Activated CD4-positive, alpha-beta T cell treated with anti-CD3 and anti-CD28 coated beads for 4 hours (primary cell): ENCODE results near the gene PPP1R14C.

Source experiments
- DNase-seq, 2 donors: peaks; one replicate each; pipeline ENCODE4 v3.0.0-alpha.2; 2020

The PPP1R14C gene

DNA sequence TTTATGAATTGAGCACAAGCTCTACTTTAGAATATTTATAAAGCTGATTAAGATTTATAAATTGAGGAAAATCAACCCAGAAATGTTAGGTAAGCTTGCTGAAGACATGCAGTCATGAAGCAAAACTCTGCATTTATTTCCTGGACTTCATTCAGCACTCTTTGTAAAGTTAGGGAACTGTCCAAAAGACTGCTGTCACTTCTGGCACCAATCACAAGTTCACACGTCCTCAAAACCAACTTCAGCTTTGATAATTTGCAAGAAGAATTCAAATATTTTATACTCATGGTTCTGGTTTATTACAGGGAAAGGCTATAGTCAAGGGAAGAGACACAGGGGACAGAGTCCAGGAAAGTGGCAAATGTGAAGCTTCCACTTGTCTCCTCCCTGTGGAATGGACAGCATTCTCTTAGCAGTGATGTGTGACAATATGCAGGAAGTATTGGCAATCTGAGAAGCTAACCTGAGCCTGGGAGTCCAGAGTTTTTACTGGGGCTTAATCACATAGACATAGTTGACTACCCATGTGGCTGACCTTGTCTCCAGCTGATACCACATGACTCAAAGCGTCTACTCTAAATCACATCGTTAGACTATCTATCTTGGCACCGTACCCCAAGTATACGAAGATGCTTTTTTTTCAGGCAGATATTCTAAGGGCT is 85.4 kb downstream of the PPP1R14C start:
- no peak for DNase-seq

DNA sequence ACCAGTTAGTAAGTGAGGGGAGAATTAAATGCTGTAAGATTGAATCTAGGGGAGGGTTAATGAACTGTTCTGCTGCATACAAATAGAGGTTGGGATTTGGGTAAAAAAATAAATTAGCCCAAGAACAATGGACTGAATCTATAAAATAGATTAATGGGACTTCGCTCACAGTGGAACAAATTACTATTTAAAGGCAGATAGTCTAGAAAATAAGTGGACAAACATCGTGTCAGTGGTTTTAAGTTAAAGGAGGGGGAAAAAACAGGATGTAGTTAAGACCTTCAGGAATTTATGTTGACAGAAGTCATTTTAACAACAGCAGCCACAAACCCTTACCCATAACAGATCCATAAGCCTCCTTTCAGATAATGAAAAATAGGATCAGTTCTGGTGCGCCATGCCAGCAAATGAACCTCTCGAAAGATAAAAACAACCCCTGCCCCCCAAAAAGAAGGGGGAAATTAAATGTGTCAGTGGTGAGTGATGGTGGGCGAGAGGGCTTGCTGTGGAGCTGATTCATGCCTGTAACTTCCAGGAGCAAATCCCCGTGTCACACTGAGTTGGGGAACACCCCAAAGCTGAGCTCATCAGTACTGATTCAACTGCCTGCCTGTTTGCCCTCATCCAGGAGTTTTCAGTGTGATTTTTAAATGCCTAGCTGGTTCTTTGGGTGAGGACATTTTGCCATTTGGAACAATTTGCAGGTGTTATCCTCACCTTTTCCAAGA is 86.8 kb downstream of the PPP1R14C start:
- DNase-seq, result no peak

DNA sequence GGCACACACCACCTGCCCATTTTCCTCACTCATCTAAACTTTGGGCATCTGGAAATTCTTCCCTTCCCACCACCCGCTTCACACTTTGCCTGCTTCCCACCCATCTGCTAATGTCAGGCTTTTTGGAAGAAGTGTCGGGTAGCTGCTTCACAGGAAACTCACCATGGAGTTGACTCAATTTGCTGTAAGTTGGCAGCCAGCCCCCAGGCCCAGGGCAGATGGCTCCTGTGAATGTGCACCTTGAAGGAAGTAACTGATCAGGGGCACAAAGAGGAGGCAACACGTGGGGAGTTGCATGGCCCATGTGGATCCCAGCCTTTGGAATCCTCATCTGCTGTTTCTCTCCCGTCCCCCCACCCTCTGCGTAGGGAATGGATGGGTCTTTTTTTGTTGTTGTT is 87.3 kb downstream of the PPP1R14C start:
- no peak for DNase-seq

DNA sequence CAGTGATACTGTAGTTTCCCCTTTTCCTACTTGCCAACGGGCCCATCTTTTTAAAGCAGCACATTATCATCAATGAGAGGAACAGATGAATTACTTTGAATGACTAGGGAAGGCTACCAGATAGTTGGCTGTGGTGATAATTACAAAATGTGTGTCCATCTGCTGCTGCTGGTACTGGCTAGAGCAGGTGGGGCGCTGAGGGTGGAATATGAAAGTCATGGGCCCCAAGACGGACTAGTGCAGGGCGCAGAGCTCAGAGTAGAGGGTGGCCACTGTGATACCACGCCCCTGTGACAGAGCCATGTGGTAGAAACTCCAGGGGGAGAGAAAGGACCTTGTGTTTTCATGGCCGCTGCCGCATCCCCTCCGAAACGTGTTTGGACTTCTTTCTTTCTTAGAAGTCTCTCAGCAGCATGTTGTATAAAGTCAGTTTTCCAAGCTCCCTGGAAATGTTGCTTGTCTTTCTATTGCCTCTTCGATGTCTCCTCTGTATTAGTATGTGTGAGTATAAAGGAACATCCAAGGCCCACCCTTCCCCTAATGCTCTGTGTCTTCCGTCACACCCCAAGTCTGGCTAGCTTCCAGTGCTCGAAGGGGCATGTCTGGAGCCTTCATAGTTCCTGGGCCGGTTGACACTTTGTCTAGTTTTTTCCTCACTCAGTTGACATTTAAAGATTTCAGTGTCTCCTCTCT is 88.1 kb downstream of the PPP1R14C start:
- DNase-seq, result no peak

DNA sequence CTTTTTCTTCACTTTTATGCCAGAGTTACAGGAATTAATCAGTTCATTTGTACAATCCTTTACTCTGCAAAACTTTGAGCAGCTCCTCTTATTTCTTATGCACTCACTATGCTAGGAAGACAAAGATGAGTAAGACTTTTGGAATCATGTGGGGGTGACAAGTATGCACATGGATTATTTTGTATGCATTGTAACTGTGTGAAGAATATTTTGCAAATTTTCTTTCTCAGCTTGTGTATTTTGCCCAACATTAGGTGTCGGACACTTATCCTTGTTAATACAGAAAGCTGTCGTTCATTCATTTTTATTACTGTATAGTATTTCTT is 88.6 kb downstream of the PPP1R14C start:
- no peak for DNase-seq

DNA sequence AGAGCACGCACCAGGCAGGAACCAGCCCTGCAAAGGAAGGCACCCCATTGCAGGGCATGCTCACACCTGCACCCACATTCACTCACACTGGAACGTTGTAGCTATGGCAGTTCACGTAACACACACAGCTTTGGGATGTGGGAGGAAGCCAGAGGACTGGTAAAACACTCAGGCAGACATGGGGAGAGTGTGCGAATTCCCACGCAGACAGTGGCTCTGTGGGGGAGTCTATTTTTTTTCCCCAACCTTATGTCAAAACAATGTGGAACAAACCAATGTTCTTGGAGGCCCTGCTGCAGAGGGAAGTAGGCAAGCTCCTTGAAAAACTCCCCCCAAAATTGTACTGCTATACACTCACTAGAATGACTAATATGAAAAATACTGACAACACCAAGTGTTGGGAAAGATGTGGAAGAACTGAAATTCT is 91.0 kb downstream of the PPP1R14C start:
- no peak for DNase-seq

DNA sequence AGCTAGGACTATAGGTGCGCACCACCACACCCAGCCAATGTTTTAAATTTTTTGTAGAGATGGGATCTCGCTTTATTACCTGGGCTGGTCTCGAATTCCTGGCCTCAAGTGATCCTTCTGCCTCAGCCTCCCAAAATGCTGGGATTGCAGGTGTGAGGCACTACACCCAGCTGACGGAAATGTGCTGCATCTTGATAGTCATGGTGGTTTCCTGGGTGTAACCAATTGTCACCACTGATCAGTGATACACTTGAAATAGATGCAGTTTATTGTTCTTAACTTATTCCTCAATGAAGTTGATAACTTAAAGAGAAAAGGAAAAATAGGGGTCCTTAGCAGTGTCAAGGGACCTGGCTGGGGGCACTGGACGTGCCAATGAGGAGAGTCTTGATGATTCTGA is 92.4 kb downstream of the PPP1R14C start:
- no peak for DNase-seq

DNA sequence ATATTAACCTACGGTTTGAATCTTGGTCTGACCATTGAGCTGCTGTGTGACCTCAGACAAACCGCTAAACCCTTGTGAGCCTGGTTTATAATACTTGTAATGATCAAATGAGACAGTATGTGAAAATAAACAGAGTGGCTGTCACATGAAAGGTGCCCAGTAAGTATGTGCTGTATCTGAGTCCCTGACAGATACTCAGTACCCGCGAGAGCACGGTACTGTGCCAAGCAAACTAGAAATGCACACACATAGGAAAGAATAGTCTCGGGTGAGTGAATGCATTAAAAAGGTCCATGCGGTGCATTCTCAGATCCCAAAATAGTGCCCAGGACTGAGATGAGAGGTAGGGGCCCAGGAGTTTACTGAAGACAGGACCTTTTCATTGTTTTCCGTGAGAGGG is 93.3 kb downstream of the PPP1R14C start:
- no peak for DNase-seq

DNA sequence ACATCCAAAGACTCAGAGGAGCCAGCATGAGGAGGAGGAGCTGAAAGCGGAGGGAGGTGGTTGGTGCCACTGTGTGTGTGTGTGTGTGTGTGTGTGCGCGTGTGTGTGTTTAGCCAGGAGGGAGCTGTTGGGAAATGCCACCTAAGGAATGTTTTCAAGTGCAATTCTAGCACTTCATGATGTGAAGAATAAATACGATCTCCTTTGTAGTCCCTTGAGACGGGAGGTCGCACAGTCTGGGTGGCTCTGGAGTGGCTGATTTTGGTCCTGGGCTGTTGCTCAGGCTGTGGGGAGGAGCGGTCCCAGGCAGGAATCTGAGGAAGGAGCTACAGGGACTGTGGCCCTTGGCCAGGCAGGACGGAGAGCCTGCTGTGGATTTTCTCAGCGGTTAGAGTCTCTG is 93.7 kb downstream of the PPP1R14C start:
- DNase-seq, result no peak

DNA sequence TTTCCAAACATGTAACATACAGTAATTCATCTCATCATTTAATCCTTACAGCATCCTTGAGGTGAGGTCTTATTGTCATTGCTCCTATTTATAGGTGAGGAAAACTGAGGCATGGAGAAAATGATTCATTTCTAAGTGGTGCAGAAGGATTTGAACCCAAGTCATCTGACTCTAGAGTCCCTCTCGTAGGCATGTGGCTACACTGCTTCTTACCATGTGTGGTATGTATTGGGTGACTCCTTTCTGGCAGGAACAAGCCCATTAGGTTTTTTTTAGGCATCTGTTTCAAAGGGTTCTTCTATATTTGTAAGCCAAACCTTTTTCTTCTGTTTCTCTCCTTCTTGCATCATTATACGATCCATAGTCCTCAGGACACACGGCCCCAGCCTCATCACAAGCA is 94.8 kb downstream of the PPP1R14C start:
- no peak for DNase-seq

DNA sequence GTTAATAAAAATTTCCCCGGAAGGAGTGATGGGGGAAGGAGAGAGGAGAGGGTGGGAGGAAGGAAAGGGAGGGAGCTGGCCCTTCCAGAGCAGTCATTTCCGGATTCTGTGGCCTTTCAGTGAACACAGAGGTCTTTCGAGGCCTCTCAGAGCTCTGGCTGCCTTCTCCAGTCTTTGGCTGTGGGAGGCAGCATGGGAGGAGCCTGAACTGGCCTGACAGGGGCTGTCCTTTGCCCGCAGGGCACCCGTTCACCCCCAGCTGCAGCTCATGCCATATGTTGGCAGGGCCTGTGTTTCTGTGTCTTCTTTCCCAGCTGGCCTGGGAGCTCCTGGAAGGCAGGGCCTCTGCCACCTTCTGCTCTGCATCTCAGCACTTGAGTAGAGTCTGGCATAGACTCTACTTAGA is 95.5 kb downstream of the PPP1R14C start:
- no peak for DNase-seq

DNA sequence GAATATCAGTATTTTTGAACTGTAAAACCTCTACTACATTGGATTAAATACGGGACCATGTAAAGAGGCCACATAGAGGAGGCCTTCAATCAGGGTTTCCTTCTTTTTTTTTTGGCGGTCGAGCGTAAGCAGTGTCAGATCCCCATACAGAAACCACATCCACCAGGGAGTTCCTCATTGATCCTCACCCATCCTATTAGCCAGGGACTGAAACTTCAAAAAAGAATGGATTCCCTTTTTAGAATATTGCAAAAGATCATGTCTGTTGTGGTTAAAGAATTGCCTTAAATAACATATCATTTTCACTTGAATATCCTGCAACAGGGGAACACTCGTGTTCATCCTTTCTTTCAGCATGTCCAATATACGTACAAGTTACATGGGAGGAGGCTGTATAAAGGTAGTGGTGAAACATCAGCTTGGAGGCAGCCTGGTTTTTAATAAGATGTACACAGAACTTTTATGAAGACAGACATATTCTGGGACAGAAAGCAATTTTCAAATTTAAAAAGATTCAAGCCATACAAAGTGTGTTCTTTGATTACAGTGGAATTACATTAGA is 96.1 kb downstream of the PPP1R14C start:
- no peak for DNase-seq

DNA sequence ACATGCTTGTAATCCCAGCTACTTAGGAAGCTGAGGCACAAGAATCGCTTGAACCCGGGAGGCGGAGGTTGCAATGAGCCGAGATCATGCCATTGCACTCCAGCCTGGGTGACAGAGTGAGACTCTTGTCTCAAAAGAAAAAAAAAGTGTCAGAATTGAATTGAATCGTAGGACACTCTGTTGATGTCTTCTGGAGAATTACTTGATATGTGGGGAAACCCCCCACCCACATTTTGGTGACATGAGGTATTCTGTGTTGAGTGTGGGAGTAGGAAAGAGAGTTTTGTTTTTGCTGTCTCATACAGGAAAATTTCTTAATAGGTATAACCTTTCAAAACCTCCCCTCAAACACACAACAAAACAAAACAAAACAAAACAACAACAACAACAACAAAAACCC is 98.9 kb downstream of the PPP1R14C start:
- DNase-seq, result peak; percentile 5 to 33

DNA sequence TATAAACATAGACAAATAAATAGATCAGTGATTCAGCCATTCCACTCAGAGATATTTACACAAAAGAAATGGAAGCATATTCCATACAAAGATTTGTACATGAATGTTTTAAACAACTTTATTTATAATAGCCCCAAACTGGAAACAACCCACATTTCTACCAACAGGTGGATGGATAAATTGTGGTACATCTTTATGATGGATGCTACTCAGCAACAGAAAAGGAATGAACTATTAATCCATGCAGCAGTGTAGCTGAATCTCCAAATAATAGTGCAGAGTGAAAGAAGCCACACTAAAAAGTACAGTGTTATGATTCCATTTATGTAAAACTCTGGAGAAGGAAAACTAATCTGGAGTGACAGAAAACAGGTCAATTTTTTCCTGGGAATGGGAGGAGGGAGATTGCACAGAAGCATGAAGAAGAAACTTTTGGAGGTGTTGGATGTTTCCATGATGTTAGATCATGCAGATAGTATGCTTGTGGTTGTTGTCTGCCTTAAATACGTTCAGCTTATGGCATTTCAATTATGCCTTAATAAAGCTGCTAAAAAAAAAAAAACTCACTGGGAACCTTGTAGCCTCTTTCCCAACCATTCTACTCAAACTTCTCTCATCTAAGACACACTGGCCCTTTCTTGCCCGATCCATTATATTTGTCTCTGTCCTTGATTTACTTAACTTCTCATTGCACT is 100.9 kb downstream of the PPP1R14C start:
- DNase-seq, result no peak

DNA sequence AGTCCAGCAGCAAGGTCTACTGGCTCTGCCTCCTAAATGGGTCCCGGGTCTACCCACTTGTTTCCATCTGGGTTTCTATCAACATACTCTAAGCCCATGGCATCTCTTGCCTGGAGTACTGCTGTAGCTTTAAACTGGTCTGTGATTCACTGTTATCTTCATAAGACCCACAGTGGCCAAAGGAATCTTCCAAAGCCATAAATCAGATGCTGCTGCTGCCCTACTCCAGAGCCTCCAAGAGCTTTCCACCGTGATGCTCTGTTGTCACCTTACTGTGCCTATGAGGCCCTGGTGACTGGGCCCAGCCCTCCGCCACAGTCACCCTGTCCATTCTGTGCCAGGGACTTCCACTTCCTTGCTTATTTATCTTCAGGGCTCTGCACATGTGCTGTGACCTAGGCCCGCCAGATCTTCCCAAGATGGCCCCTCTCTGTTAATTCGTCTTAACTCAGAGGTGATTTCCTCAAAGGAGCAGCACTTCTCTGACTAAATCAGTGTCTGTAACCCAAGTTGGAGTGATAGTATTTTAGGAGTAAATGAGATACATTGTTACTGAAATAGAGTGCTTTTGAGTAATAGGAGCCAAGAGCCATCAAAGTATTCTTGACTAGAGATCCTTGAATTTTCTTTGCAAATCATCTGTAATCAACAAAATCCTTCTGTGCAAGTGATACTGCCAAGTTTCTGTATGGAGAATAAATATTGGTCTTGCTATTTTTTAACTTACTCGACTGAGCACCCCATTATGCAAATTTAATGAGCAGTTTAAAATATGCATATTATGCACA is 102.5 kb downstream of the PPP1R14C start:
- DNase-seq, result no peak

DNA sequence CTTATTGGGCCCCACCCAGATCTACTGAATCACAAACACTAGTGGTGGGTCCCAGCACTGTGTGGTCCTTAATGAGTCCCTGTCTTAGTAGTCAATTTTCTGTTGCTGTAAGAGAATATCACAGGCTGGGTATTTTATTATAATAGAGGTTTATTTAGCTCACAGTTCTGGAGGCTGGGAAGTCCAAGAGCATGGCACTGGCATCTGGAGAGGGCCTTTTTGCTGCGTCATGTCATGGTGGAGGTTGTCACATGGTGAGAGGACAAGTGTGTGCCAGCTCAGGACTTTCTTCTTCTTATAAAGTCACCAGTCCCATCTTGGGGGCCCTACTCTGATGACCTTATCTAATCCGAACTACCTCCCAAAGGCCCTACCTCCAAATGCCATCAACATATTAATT is 105.0 kb downstream of the PPP1R14C start:
- no peak for DNase-seq

DNA sequence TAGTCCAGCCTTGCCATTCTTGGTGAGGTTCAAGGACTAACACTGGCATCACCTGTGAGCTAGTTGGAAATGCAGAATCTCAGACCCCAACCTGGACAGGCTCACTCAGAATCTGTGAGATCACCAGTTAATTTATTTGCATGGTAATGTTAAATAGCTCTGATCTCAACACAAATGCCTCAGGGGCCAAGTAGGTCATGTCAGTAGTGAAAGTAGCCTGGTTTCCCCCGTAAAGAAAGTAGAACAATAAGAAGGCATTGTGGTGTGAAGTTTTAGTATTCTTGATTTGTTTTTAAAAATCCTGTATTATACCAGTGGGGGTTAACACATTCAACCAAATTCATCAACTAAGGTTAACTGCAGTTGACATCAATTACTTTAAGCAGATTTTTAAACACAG is 105.5 kb downstream of the PPP1R14C start:
- DNase-seq, result no peak

DNA sequence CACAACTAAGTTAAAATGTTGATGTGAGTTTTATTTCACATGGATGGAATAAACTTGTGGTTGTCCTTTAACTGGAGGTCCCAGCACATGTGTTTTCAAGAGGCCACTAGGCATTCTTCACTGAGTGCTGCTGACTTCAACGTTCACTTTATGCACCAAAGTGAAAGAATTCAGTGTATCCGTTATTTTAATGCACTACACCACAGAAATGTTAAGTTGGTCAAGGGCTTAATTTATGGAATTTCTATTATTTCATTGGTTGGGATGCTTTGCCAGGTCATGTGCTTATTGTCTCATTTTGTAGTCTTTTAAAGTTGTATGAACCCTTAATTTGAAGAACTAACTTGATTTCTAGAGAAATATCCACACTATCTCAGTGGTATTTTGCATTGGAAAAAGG is 106.4 kb downstream of the PPP1R14C start:
- DNase-seq, result no peak

DNA sequence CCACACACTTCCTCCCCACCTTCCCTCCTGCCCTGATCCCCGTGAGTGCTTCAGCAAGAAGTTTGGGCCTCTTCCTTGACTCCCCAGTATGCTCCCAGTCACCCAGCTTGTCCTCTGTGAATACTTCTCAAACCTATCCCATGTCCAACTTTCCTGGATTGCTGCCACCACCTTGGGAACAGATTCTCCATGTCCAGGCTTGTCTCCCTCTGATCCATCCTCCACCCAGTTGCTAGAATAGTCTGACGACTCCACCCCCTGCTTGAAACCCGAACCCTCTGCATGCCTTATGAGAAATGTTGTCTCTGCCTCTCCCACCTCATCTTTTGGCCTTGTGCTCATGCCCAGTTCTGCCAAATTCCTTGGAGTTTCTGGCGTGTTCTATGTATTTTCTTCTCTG is 108.0 kb downstream of the PPP1R14C start:
- DNase-seq, result no peak

DNA sequence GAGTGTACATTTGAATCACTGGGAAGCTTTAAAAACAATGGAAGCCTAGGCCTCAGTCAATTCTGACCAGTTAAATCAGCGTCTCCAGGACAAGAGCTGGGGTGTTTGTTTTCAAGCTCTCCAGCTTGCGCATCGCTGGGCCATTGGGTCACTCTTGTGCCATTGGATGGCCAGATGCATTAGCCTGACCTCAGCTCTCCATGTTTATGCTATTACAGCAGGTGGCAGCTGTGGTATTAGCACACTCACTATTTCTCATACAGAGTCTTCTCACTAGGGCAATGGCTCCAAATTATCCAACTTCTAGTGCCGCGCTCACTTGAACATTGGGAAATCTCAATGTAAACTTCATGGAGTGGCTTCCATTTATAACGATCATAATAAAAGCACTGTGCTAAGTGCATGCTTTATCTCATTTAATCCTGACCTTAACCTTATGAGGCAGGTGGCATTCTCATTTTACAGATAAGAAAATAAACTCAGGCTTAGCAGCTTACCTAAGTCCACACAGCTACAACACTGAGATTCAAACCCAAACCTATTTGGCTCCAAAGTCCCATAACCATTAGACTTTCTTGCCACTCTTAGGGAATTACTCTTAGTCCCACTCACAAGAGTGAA is 108.8 kb downstream of the PPP1R14C start:
- DNase-seq, result no peak

DNA sequence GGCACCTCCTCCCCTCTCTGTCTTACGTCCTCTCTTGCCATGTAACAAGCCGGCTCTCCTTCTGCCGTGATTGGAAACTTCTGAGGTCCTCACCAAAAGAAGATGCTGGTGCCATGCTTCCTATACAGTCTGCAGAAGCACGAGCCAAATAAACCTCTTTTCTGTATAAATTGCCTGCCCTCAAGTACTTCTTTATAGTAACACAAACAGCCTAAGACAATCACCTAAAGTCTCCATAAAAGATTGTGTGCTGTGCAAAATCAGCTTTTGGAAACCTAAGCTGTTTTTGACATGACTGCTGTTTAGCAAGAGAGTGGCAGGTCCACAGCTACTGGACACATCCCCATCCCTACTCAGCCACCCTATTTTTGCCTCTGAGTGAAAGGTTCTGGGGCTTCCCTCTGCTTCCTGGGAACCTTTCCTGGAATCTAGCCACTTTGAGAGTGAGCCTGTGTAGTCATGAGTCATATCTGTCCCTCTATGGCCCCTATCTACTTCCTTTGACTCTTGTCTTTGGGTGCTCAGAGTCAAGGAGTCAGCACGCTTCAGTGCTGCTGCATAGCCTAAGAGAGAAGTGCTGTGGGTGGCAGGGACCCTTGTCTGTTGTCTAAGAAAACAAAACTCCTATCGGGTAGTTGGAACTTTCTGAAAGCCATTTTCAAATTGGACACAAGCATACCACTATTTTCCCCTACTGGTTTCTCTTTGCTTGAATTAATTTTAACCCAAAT is 110.0 kb downstream of the PPP1R14C start:
- DNase-seq, result no peak
